GM18502 (cell line): Measurements from ENCODE around the gene RAB8A.
"Not testable (repeated sequence)": the region's sequence is repeated elsewhere in the genome, so short reads cannot be mapped to it uniquely, and the experiment has no call there.

Experiments
- ATAC-seq: cut with Tn5 transposase; IDR thresholded peaks from one replicate; pipeline ENCODE4 v1.9.1; 2021; ENCODE audit warnings: mild to moderate bottlenecking; ENCODE audit not compliant: unreplicated experiment, poor library complexity

Gene RAB8A

DNA sequence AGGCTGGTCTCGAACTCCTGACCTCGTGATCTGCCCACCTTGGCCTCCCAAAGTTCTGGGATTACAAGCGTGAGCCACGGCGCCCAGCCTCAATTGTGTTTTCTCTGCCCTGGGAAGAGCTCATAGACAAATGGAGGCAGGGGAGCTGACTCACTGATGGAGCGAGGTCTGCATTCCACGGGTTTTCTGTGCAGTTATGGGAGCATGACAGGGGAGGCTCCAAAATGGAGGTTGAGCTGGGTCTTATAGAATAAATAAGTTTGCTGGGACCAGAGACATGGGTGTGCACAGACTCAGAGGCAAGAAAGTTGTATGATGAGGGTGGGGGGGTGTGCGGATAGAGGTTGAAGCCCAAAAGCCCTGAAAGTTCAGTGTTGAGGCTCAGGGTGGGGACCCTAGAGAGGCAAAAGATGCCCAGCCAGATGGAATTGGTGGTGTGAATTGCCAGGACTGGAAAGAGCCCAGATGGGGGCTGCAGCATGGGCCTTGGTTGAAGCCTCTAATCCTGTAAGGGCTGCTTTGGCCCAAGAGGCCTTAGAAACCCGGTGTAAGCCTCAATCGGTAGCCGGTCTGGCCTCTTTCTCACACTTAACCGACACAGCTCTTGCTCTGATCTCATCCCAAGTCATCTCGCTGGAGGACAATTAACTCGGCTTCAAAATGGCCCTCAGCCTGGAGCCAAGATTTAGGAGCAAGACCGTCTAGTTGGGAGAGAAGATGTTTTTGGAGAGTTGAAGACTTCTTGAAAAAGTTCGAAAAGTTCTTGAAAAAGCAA is 33.5 kb upstream of the RAB8A start:
- ATAC-seq: no peak

GRCh38 chr19:16078759-16079707 is 32.7 kb upstream of the RAB8A start:
- ATAC-seq: peak; percentile 37

- no peak for ATAC-seq
Measured at GRCh38 chr19:16084067-16084685, 27.5 kb upstream of the RAB8A start.

GRCh38 chr19:16085115-16085514 is 26.6 kb upstream of the RAB8A start:
- no peak for ATAC-seq

DNA sequence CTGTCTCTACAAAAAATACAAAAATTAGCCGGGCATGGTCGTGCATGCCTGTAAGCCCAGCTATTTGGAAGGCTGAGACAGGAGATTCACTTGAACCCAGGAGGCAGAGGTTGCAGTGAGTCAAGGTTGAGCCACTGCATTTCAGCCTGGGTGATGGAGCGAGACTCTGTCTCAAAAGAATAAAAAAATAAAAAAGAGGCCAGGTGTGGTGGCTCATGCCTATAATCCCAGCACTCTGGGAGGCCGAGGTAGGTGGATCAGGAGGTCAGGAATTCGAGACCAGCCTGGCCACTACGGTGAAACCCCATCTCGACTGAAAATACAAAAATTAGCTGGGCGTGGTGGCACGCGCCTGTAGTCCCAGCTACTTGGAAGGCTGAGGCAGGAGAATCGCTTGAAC is 24.3 kb upstream of the RAB8A start:
- ATAC-seq: not testable (repeated sequence)

GRCh38 chr19:16087940-16088339 is 23.7 kb upstream of the RAB8A start:
- no peak for ATAC-seq

DNA sequence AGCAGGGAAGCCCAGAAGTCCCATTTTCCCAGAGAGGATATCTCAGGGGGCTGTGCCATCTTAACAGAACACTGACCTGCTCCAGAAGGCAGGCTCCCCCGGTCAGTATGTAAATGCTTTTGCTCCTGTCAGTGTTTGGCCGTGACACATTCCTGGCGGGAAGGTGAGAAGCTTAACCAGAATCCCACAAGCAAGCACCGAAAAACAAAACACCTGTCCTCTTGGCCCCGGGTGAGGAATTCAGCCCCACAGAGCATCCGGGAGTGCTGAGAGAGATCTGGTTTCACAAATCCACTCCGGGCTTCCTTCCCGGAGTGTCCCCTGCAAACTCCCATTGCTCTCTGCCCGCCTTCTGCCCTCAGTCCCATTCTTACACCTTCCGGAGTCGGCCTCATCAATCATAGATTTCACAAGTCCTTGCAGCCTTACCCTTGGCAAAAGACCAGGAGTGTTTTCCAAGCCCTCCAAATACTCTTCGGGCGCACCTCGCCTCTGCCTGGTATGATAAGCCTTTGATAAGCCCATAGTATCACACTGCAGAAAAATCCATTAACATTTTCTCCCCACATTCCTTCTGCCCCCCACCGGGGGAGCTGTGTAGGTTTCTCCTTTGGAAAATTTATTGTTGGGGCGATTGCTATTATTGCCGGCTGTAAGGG is 23.2 kb upstream of the RAB8A start:
- no peak for ATAC-seq

- ATAC-seq: no peak
Measured at GRCh38 chr19:16089010-16089846, 22.5 kb upstream of the RAB8A start.

GRCh38 chr19:16091546-16092475 is 19.9 kb upstream of the RAB8A start:
- no peak for ATAC-seq

DNA sequence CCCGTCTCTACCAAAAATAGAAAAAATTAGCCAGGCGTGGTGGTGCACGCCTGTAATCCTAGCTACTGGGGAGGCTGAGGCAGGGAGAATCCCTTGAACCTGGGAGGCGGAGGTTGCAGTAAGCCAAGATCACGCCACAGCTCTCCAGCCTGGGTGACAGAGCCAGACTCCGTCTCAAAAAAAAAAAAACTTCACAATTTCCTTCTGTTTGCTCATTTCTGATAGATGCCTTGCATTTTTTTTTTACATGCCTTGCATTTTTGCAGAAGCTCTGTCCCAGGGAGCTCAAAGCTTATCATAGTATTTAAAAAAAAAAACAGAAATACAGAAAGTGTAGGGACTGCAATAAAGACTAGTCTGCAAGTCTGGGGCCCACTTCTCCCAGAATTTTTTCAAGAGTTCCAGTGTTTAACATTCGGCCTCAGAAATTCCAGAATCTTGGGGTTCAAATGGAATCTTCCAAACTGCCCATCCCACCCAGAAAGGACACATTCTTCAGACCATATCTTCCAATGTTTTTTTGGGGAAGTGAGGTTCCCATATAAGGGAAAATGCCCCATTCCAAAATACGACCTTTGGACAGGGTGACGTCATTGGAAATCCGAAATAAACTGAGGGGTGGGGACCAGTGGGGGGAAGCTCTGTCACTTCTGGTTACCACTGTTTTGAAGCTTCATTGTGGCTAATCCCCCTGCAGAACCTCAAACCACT is 17.2 kb upstream of the RAB8A start:
- ATAC-seq: no peak

GRCh38 chr19:16095071-16095571 is 16.6 kb upstream of the RAB8A start:
- no peak for ATAC-seq

DNA sequence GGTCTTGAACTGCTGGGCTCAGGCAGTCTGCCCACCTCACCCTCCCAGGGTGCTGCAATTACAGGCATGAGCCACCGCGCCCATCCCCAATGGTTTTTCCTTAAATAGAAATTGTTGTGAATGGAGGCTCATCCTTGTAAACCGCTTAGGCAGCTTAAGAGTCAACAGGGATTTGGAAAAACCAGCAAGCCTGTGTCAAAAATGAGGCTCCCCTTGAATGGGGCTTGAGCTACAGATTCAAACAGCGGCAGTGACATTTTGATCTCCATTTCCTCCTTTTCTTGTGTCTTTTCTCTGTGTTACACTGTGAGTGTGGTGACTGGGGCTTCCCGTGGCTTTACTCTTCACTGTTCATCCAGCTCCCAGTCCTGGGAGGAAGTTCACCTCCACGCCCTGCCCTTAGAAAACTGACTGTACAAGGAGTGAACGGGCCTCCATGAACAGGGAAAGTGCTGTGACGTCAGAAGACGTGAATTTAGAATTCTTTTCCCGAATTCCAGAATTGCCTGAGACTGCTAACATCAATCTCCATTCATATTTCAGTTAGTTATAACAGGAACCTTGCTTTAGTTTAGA is 15.3 kb upstream of the RAB8A start:
- ATAC-seq: no peak

DNA sequence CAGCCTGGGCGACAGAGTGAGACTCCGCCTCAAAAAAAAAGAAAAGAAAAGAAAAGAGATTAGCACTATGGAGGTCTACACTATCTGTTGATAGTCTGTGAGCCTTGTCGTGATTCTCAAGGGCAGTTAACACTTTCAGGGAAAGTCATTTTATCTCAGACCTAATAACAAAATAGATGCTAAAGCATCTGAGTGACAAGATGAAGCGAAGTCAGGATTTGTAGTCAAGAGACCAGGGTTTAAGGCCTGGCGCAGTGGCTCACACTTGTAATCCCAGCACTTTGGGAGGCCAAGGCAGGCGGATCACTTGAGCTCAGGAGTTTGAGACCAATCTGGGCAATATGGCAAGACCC is 13.3 kb upstream of the RAB8A start:
- no peak for ATAC-seq

DNA sequence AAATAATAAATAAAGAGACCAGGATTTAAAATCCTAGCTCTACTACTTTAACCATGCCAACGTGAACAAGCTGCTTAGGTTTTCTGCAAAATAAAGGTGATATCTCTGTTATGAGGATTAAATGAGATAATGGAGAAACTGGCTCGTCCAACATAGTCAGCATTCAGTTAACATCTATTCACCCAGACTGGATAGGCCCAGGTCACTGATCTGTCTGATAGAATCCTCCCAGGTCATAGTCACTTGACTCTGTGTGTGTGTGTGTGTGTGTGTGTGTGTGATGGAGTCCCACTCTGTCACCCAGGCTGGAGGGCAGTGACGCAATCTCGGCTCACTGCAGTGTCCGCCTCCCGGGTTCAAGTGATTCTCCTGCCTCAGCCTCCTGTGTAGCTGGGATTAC is 12.9 kb upstream of the RAB8A start:
- no peak for ATAC-seq

- ATAC-seq: not testable (repeated sequence)
Measured at GRCh38 chr19:16099314-16099965, 12.2 kb upstream of the RAB8A start.

DNA sequence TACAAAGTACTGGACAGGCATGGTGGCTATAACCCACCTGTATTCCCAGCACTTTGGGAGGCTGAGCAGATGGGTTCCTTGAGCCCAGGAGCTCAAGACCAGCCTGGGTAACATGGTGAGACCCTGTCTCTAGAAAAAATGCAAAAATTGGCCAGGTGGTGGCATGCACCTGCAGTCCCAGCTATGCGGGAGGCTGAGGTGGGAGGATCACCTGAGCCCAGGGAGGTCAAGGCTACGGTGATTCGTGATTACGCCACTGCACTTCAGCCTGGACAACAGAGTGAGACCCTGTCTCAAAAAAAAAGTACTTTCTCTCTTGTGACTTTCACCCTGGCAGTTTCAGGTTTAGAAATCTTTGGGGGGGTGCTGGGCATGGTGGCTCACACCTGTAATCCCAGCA is 11.2 kb upstream of the RAB8A start:
- ATAC-seq: no peak

DNA sequence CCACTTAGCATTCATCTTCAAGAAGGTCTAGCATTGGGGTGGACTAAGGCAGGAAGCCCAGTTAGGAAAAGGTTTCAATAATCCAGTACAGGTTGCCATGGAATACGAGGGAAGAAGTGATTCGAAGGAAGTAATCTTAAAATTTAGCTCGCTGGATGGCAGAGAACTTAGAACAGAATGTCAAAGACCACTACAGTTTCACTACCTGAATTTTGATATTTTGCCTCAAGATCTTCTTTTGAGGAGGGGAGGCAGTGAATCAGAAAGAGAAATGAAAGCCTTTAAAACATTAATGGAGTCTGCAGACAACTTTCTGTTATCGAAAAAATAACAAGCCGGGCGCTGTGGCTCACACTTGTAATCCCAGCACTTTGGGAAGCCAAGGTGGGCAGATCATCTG is 7.0 kb upstream of the RAB8A start:
- no peak for ATAC-seq
